Parathyroid adenoma (tissue), 2 donors: ENCODE measurements around the gene TAPBPL.

Experiments used
- H2AFZ ChIP-seq: fragments of 300-600 bp; sonication (generic); one replicate; pipeline ENCODE4 v1.7.0; 2017; ENCODE audit warnings: antibody characterized with exemption, mild to moderate bottlenecking
- H3K27ac ChIP-seq: fragments of 300-600 bp; sonication (generic); one replicate; pipeline ENCODE4 v1.7.0; 2017
- H3K27me3 ChIP-seq: fragments of 300-600 bp; sonication (generic); one replicate; pipeline ENCODE4 v1.7.0; 2017; ENCODE audit warnings: low read length; ENCODE audit not compliant: control insufficient read depth, insufficient read depth
- H3K36me3 ChIP-seq: fragments of 300-600 bp; sonication (generic); one replicate; pipeline ENCODE4 v1.7.0; 2017; ENCODE audit warnings: low read length; ENCODE audit not compliant: control insufficient read depth, insufficient read depth
- H3K4me1 ChIP-seq: fragments of 300-600 bp; sonication (generic); one replicate; pipeline ENCODE4 v1.7.0; 2017; ENCODE audit warnings: control low read depth
- H3K4me2 ChIP-seq: fragments of 300-600 bp; sonication (generic); one replicate; pipeline ENCODE4 v1.7.0; 2017; ENCODE audit warnings: low read length
- H3K4me3 ChIP-seq: fragments of 300-600 bp; sonication (generic); one replicate; pipeline ENCODE4 v1.7.0; 2017; ENCODE audit warnings: low read depth, low read length
- H3K79me2 ChIP-seq: fragments of 300-600 bp; sonication (generic); one replicate; pipeline ENCODE4 v1.7.0; 2017; ENCODE audit warnings: control low read depth
- H3K9ac ChIP-seq: fragments of 300-600 bp; sonication (generic); one replicate; pipeline ENCODE4 v1.7.0; 2017; ENCODE audit warnings: mild to moderate bottlenecking
- H3K9me3 ChIP-seq: fragments of 300-600 bp; sonication (generic); one replicate; pipeline ENCODE4 v1.7.0; 2017; ENCODE audit warnings: low read length; ENCODE audit not compliant: control insufficient read depth
- CTCF ChIP-seq: fragments of 300-600 bp; sonication (generic); IDR thresholded peaks from one replicate; pipeline ENCODE4 v1.7.0; 2017; ENCODE audit warnings: antibody characterized with exemption, mild to moderate bottlenecking
- donor health status: primary hyperparathyroidism.

The TAPBPL gene

GRCh38 chr12:6437586-6437985 lies 14.3 kb upstream of the TAPBPL start:
- H3K27ac ChIP-seq: no peak overlapping the region
- H3K4me2 ChIP-seq: no peak overlapping the region
- H3K79me2 ChIP-seq: no peaks in the 10 kb centered on the region

GRCh38 chr12:6438345-6438744 lies 13.5 kb upstream of the TAPBPL start:
- H3K4me3 ChIP-seq: no peak overlapping the region
- H3K79me2 ChIP-seq: no peaks in the 10 kb centered on the region
- H3K9me3 ChIP-seq: no peaks in the 10 kb centered on the region
- no peak overlapping the region for H3K4me2 ChIP-seq
- H3K9ac ChIP-seq: no peak overlapping the region
- no peaks in the 10 kb centered on the region for H3K27me3 ChIP-seq
- no peaks in the 10 kb centered on the region for H3K4me1 ChIP-seq
- H3K27ac ChIP-seq: no peak overlapping the region
- no peak overlapping the region for H2AFZ ChIP-seq
- no peaks in the 10 kb centered on the region for H3K36me3 ChIP-seq
- no peak for TF ChIP-seq CTCF

More at GRCh38 chr12:6437586-6437985, 14.3 kb upstream of the TAPBPL start:
- no peaks in the 10 kb centered on the region for H3K36me3 ChIP-seq
- no peak overlapping the region for H3K9ac ChIP-seq
- H3K4me1 ChIP-seq: no peaks in the 10 kb centered on the region
- no peak overlapping the region for H2AFZ ChIP-seq
- no peaks in the 10 kb centered on the region for H3K27me3 ChIP-seq
- no peaks in the 10 kb centered on the region for H3K9me3 ChIP-seq
- TF ChIP-seq CTCF: no peak
- no peak overlapping the region for H3K4me3 ChIP-seq

- no peaks in the 10 kb centered on the region for H3K79me2 ChIP-seq
- H3K4me2 ChIP-seq: no peak overlapping the region
- H3K36me3 ChIP-seq: no peaks in the 10 kb centered on the region
- H3K4me3 ChIP-seq: no peak overlapping the region
- H3K27me3 ChIP-seq: no peaks in the 10 kb centered on the region
- TF ChIP-seq CTCF: no peak
- H3K27ac ChIP-seq: no peak overlapping the region
- H2AFZ ChIP-seq: no peak overlapping the region
- no peaks in the 10 kb centered on the region for H3K4me1 ChIP-seq
- no peak overlapping the region for H3K9ac ChIP-seq
- no peaks in the 10 kb centered on the region for H3K9me3 ChIP-seq
Measured at GRCh38 chr12:6440391-6440790, 11.5 kb upstream of the TAPBPL start.

- Histone ChIP-seq H3K36me3 (no peaks in the 10 kb centered on the region), H3K4me3 (no peak overlapping the region), H3K27me3 (no peaks in the 10 kb centered on the region), H3K4me2 (no peak overlapping the region), H3K79me2 (no peaks in the 10 kb centered on the region), H3K4me1 (no peaks in the 10 kb centered on the region), H3K27ac (no peak overlapping the region), H2AFZ (no peak overlapping the region), H3K9me3 (no peaks in the 10 kb centered on the region), H3K9ac (no peak overlapping the region)
- no peak for TF ChIP-seq CTCF
Measured at GRCh38 chr12:6442836-6443235, 9.0 kb upstream of the TAPBPL start.

- no peak for TF ChIP-seq CTCF
- Histone ChIP-seq H2AFZ (no peak overlapping the region), H3K4me1 (no peaks in the 10 kb centered on the region), H3K27me3 (no peaks in the 10 kb centered on the region), H3K27ac (no peak overlapping the region), H3K4me3 (no peak overlapping the region), H3K36me3 (no peaks in the 10 kb centered on the region), H3K79me2 (no peaks in the 10 kb centered on the region), H3K9me3 (no peaks in the 10 kb centered on the region), H3K4me2 (no peak overlapping the region), H3K9ac (no peak overlapping the region)
Measured at GRCh38 chr12:6443361-6443983, 8.4 kb upstream of the TAPBPL start.
